Measurements from ENCODE around the gene ZNF30. TPM values are rescaled to one million over a fixed set of nuclear protein-coding genes. Genes with fewer than 3 reads are reported as not detected.
"Not testable (repeated sequence)": the region's sequence is repeated elsewhere in the genome, so short reads cannot be mapped to it uniquely, and the experiment has no call there.

Gene ZNF30
- total RNA-seq, 1 donor from 2014 or later: 12.0 TPM

- peaks cover 7 to 9% (median 8%) of the 10 kb centered on the region in 3 donors for H3K4me1 ChIP-seq (ENCODE audit: control insufficient read depth in 3 of 3, insufficient read depth in 3 of 3, low read length in 3 of 3)
- H3K27ac ChIP-seq (ENCODE audit: low read depth, low read length): no peak overlapping the region
- no peaks in the 10 kb centered on the region for H3K9me3 ChIP-seq (ENCODE audit: control insufficient read depth in 3 of 3, low read length in 3 of 3)
- H3K9ac ChIP-seq (ENCODE audit: low read depth in 1 of 3, low read length in 3 of 3): no peak overlapping the region
- no peaks in the 10 kb centered on the region for H3K36me3 ChIP-seq (ENCODE audit: control insufficient read depth in 3 of 3, insufficient read depth in 3 of 3, low read length in 3 of 3)
- H3K4me3 ChIP-seq (ENCODE audit: low read length in 3 of 3): no peak overlapping the region
- H3K27me3 ChIP-seq (ENCODE audit: control insufficient read depth in 3 of 3, insufficient read depth in 3 of 3, low read length in 3 of 3): no peaks in the 10 kb centered on the region
These were observed 57.6 kb downstream of the ZNF30 start for GRCh38 chr19:34984287-34984686.

GRCh38 chr19:34985249-34986022 lies 58.7 kb downstream of the ZNF30 start:
- peak overlapping the region; percentile 50 for H3K27ac ChIP-seq (ENCODE audit: low read depth, low read length)

GRCh38 chr19:34988119-34988518 lies 61.4 kb downstream of the ZNF30 start:
- no peaks in the 10 kb centered on the region for H3K9me3 ChIP-seq (ENCODE audit: control insufficient read depth in 3 of 3, low read length in 3 of 3)
- no peak overlapping the region for H3K9ac ChIP-seq (ENCODE audit: low read depth in 1 of 3, low read length in 3 of 3)
- H3K27ac ChIP-seq (ENCODE audit: low read depth, low read length): no peak overlapping the region
- H3K27me3 ChIP-seq (ENCODE audit: control insufficient read depth in 3 of 3, insufficient read depth in 3 of 3, low read length in 3 of 3): no peaks in the 10 kb centered on the region
- peaks cover 7 to 9% (median 8%) of the 10 kb centered on the region in 3 donors for H3K4me1 ChIP-seq (ENCODE audit: control insufficient read depth in 3 of 3, insufficient read depth in 3 of 3, low read length in 3 of 3)
- H3K4me3 ChIP-seq (ENCODE audit: low read length in 3 of 3): no peak overlapping the region
- H3K36me3 ChIP-seq (ENCODE audit: control insufficient read depth in 3 of 3, insufficient read depth in 3 of 3, low read length in 3 of 3): no peaks in the 10 kb centered on the region

More at GRCh38 chr19:34985249-34986022, 58.7 kb downstream of the ZNF30 start:
- Histone ChIP-seq H3K4me3 (ENCODE audit: low read length in 3 of 3) (peak overlapping the region in 1 of 3 donors; percentile 24), H3K27me3 (ENCODE audit: control insufficient read depth in 3 of 3, insufficient read depth in 3 of 3, low read length in 3 of 3) (no peaks in the 10 kb centered on the region), H3K4me1 (ENCODE audit: control insufficient read depth in 3 of 3, insufficient read depth in 3 of 3, low read length in 3 of 3) (peaks cover 7 to 9% (median 8%) of the 10 kb centered on the region in 3 donors), H3K9ac (ENCODE audit: low read depth in 1 of 3, low read length in 3 of 3) (peak overlapping the region in 2 of 3 donors; percentile 2 to 47), H3K9me3 (ENCODE audit: control insufficient read depth in 3 of 3, low read length in 3 of 3) (no peaks in the 10 kb centered on the region), H3K36me3 (ENCODE audit: control insufficient read depth in 3 of 3, insufficient read depth in 3 of 3, low read length in 3 of 3) (no peaks in the 10 kb centered on the region)

DNA sequence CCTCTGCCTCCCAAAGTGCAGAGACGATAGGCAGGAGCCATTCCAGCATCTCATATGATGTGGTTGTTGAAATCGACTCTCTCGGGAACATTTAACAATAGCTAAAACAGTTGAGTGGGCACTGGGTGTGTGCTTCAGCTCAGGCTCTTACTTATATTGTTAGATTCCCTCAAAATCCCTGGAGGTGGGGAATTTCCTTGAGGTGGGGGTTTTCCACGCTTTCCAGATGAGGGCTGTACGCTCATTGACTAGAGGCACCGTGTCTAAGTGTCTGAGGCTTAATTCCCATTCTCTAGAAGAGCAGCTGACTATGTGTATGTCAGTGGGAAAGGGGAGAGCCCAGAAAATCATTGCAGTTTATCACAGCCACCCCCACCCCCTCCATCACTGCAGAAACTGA lies 62.6 kb downstream of the ZNF30 start:
- Histone ChIP-seq H3K4me3 (ENCODE audit: low read length in 3 of 3) (no peak overlapping the region), H3K9ac (ENCODE audit: low read depth in 1 of 3, low read length in 3 of 3) (no peak overlapping the region), H3K27me3 (ENCODE audit: control insufficient read depth in 3 of 3, insufficient read depth in 3 of 3, low read length in 3 of 3) (no peaks in the 10 kb centered on the region), H3K36me3 (ENCODE audit: control insufficient read depth in 3 of 3, insufficient read depth in 3 of 3, low read length in 3 of 3) (no peaks in the 10 kb centered on the region), H3K4me1 (ENCODE audit: control insufficient read depth in 3 of 3, insufficient read depth in 3 of 3, low read length in 3 of 3) (peaks cover 12 to 14% (median 13%) of the 10 kb centered on the region in 3 donors), H3K27ac (ENCODE audit: low read depth, low read length) (no peak overlapping the region), H3K9me3 (ENCODE audit: control insufficient read depth in 3 of 3, low read length in 3 of 3) (no peaks in the 10 kb centered on the region)

DNA sequence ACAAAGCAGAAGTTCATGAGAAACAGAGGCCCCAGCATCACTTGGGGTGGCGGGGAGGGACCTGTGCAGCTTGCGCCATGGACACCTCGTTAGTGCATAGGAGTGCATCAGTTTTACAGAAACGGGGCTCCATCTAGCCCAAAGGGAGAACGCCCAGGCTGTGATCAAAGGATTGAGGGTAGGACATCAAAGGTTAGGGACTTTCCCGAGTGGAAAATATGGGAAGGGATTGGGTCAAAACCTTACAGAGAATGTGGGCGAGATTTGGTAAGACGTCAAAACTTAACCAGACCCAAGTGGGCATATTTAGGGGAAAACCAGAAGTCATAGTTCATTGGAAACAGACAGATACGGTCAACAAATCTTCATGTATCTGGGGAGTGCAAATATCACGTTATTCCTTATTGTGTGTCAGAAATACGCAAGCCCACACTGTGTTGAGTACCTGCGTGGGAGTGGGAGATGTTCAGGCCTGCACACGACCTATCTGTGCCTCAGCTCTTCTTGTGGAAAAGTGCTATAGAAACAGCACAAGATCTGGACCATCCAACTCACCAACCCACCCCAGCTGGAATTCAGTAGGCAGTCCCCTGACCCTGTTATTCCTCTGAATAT lies 64.0 kb downstream of the ZNF30 start:
- Histone ChIP-seq H3K9me3 (ENCODE audit: control insufficient read depth in 3 of 3, low read length in 3 of 3) (no peaks in the 10 kb centered on the region), H3K4me3 (ENCODE audit: low read length in 3 of 3) (no peak overlapping the region), H3K27me3 (ENCODE audit: control insufficient read depth in 3 of 3, insufficient read depth in 3 of 3, low read length in 3 of 3) (no peaks in the 10 kb centered on the region), H3K27ac (ENCODE audit: low read depth, low read length) (no peak overlapping the region), H3K36me3 (ENCODE audit: control insufficient read depth in 3 of 3, insufficient read depth in 3 of 3, low read length in 3 of 3) (no peaks in the 10 kb centered on the region), H3K9ac (ENCODE audit: low read depth in 1 of 3, low read length in 3 of 3) (no peak overlapping the region), H3K4me1 (ENCODE audit: control insufficient read depth in 3 of 3, insufficient read depth in 3 of 3, low read length in 3 of 3) (peaks cover 11 to 20% (median 19%) of the 10 kb centered on the region in 3 donors)

DNA sequence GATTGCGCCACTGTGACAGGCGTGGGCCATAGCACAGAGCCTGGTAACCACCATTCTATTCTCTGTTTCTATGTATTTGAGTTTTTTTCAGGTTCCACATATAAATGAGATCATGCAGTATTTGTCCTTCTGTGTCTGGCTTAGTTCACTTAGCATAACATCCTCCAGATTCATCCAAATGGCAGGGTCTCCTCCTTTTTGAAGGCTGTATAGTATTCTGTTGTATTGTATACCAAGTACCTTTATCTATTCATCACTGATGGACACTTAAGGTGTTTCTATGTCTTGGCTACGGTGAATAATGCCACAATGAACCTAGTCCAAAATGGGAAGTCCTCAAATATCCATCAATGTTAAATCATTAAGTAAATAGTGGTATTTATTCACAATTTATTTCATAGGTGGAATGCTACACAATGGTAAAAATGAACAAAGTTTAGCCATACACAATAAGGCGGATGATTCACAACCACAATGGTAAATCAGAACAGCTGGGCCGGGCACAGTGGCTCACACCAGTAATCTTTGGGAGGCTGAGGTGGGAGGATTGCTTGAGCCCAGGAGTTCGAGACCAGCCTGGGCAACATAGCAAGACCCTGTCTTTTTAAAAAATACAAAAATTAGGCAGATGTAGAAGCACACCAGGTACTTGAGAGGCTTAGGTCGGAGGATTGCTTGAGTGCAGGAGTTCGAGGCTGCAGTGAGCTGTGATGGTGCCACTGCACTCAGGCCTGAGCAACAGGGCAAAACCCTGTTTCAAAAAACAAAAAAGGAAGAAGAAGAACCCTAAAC lies 65.0 kb downstream of the ZNF30 start:
- H3K27me3 ChIP-seq (ENCODE audit: control insufficient read depth in 3 of 3, insufficient read depth in 3 of 3, low read length in 3 of 3): no peaks in the 10 kb centered on the region
- peaks cover 9 to 27% (median 22%) of the 10 kb centered on the region in 3 donors for H3K4me1 ChIP-seq (ENCODE audit: control insufficient read depth in 3 of 3, insufficient read depth in 3 of 3, low read length in 3 of 3)
- no peak overlapping the region for H3K9ac ChIP-seq (ENCODE audit: low read depth in 1 of 3, low read length in 3 of 3)
- no peaks in the 10 kb centered on the region for H3K9me3 ChIP-seq (ENCODE audit: control insufficient read depth in 3 of 3, low read length in 3 of 3)
- peaks cover 0 to 6% (median 5%) of the 10 kb centered on the region in 3 donors for H3K36me3 ChIP-seq (ENCODE audit: control insufficient read depth in 3 of 3, insufficient read depth in 3 of 3, low read length in 3 of 3)
- no peak overlapping the region for H3K27ac ChIP-seq (ENCODE audit: low read depth, low read length)
- no peak overlapping the region for H3K4me3 ChIP-seq (ENCODE audit: low read length in 3 of 3)

DNA sequence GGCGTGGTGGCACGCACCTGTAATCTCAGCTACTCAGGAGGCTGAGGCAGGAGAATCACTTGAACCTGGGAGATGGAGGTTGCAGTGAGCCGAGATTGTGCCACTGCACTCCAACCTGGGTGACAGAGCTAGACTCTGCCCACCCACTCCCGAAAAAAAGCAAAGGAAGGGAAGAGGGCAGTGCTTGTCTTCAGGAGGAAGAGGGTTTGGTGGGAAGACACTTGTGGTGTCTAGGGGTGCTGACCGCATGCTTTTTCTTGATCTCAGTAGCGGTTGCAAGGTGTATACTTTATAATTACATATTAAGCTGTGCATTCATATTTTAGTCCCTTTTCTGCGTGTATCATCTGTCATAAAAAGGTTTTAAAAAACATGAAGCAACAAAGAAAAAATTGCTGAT lies 65.9 kb downstream of the ZNF30 start:
- H3K4me1 ChIP-seq (ENCODE audit: control insufficient read depth in 3 of 3, insufficient read depth in 3 of 3, low read length in 3 of 3): peaks cover 9 to 35% (median 22%) of the 10 kb centered on the region in 3 donors
- not testable (repeated sequence) for H3K9ac ChIP-seq (ENCODE audit: low read depth in 1 of 3, low read length in 3 of 3); H3K27me3 ChIP-seq (ENCODE audit: control insufficient read depth in 3 of 3, insufficient read depth in 3 of 3, low read length in 3 of 3); H3K9me3 ChIP-seq (ENCODE audit: control insufficient read depth in 3 of 3, low read length in 3 of 3); H3K36me3 ChIP-seq (ENCODE audit: control insufficient read depth in 3 of 3, insufficient read depth in 3 of 3, low read length in 3 of 3); H3K4me3 ChIP-seq (ENCODE audit: low read length in 3 of 3); H3K27ac ChIP-seq (ENCODE audit: low read depth, low read length)

DNA sequence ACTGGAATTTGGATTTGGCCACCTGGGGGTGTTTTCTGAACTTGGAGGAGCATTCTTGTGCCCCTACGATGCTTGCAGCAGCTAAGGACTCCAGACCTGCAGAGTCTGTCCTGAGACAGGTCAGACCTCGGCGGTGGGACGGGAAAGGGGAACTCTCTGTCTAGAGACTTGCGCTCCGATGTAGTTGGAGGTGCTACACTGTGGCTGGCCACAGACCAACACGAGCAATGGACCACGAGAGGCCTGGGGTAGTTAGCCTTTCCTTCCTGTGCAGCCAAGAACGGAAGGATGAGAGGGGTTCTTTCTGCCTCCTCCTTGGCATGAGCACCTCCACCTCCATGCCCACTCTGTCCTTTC lies 67.6 kb downstream of the ZNF30 start:
- Histone ChIP-seq H3K9me3 (ENCODE audit: control insufficient read depth in 3 of 3, low read length in 3 of 3) (no peaks in the 10 kb centered on the region), H3K4me1 (ENCODE audit: control insufficient read depth in 3 of 3, insufficient read depth in 3 of 3, low read length in 3 of 3) (peaks cover 16 to 47% (median 30%) of the 10 kb centered on the region in 3 donors), H3K9ac (ENCODE audit: low read depth in 1 of 3, low read length in 3 of 3) (peak overlapping the region; percentile 86 to 87 (median 87)), H3K27ac (ENCODE audit: low read depth, low read length) (peak overlapping the region; percentile 94), H3K27me3 (ENCODE audit: control insufficient read depth in 3 of 3, insufficient read depth in 3 of 3, low read length in 3 of 3) (no peaks in the 10 kb centered on the region), H3K4me3 (ENCODE audit: low read length in 3 of 3) (peak overlapping the region; percentile 68 to 78 (median 76)), H3K36me3 (ENCODE audit: control insufficient read depth in 3 of 3, insufficient read depth in 3 of 3, low read length in 3 of 3) (peaks cover 0 to 6% (median 5%) of the 10 kb centered on the region in 3 donors)
